Osteocyte (in vitro differentiated cells): ENCODE results near the gene SH3BGRL2. TPM values are rescaled to one million over a fixed set of nuclear protein-coding genes. Genes with fewer than 3 reads are reported as not detected.
"Not testable (repeated sequence)": the region's sequence is repeated elsewhere in the genome, so short reads cannot be mapped to it uniquely, and the experiment has no call there.

Experiments used
- DNase-seq: peaks from one replicate; pipeline ENCODE4 v3.0.0; 2021; ENCODE audit warnings: mixed read lengths; ENCODE audit not compliant: unreplicated experiment; ENCODE audit errors: extremely low spot score
- H3K27ac Mint-ChIP-seq: one replicate; pipeline ENCODE4 v1.8.0; 2021; ENCODE audit warnings: mild to moderate bottlenecking, mixed read lengths; ENCODE audit not compliant: unreplicated experiment
- H3K27me3 Mint-ChIP-seq: one replicate; pipeline ENCODE4 v1.8.0; 2021; ENCODE audit warnings: mixed read lengths; ENCODE audit not compliant: unreplicated experiment
- H3K36me3 Mint-ChIP-seq: one replicate; pipeline ENCODE4 v1.8.0; 2021; ENCODE audit warnings: mixed read lengths; ENCODE audit not compliant: unreplicated experiment
- H3K4me1 Mint-ChIP-seq: one replicate; pipeline ENCODE4 v1.8.0; 2021; ENCODE audit warnings: mixed read lengths; ENCODE audit not compliant: unreplicated experiment
- H3K4me3 Mint-ChIP-seq: one replicate; pipeline ENCODE4 v1.8.0; 2021; ENCODE audit warnings: mild to moderate bottlenecking, moderate library complexity, mixed read lengths; ENCODE audit not compliant: unreplicated experiment
- H3K9me3 Mint-ChIP-seq: one replicate; pipeline ENCODE4 v1.8.0; 2021; ENCODE audit warnings: mixed read lengths; ENCODE audit not compliant: unreplicated experiment
- CTCF ChIP-seq: fragments of 200-600 bp; sonication (generic); IDR thresholded peaks from 2 replicates; pipeline ENCODE4 v1.5.0; 2021; ENCODE audit warnings: antibody characterized with exemption, mild to moderate bottlenecking, moderate library complexity
- total RNA-seq: library from RNA; stranded (reverse); gene quantifications from 2 replicates; pipeline ENCODE4 v1.2.1, GENCODE V29; 2021

The SH3BGRL2 gene
- total RNA-seq, 1 donor from 2014 or later, result 1.9 TPM

- H3K4me1 Mint-ChIP-seq, result no peaks in the 10 kb centered on the region
- H3K27me3 Mint-ChIP-seq, result peaks cover 2% of the 10 kb centered on the region
- H3K4me3 Mint-ChIP-seq, result no peak overlapping the region
- TF ChIP-seq CTCF, result no peak
- H3K9me3 Mint-ChIP-seq, result no peaks in the 10 kb centered on the region
- no peaks in the 10 kb centered on the region for H3K36me3 Mint-ChIP-seq
- H3K27ac Mint-ChIP-seq, result no peak overlapping the region
- no peak for DNase-seq
Measured at GRCh38 chr6:79614326-79615305, 16.5 kb upstream of the SH3BGRL2 start.

- H3K27me3 Mint-ChIP-seq, result peaks cover 11% of the 10 kb centered on the region
- H3K4me1 Mint-ChIP-seq, result peaks cover 3% of the 10 kb centered on the region
- no peak for DNase-seq
- no peaks in the 10 kb centered on the region for H3K36me3 Mint-ChIP-seq
- H3K9me3 Mint-ChIP-seq, result no peaks in the 10 kb centered on the region
- no peak for TF ChIP-seq CTCF
- no peak overlapping the region for H3K27ac Mint-ChIP-seq
- H3K4me3 Mint-ChIP-seq, result no peak overlapping the region
Measured at GRCh38 chr6:79617518-79617941, 13.6 kb upstream of the SH3BGRL2 start.

- H3K36me3 Mint-ChIP-seq, H3K4me1 Mint-ChIP-seq, DNase-seq, H3K27ac Mint-ChIP-seq, H3K9me3 Mint-ChIP-seq, H3K4me3 Mint-ChIP-seq: not testable (repeated sequence)
- peaks cover 11% of the 10 kb centered on the region for H3K27me3 Mint-ChIP-seq
Measured at GRCh38 chr6:79618425-79618824, 12.7 kb upstream of the SH3BGRL2 start.

- Mint-ChIP-seq H3K27me3 (peaks cover 11% of the 10 kb centered on the region), H3K36me3 (no peaks in the 10 kb centered on the region), H3K4me3 (no peak overlapping the region), H3K27ac (no peak overlapping the region), H3K9me3 (no peaks in the 10 kb centered on the region), H3K4me1 (peaks cover 3% of the 10 kb centered on the region)
- no peak for TF ChIP-seq CTCF
- no peak for DNase-seq
Measured at GRCh38 chr6:79621579-79621978, 9.6 kb upstream of the SH3BGRL2 start.

GRCh38 chr6:79622364-79622763 is 8.8 kb upstream of the SH3BGRL2 start:
- H3K4me1 Mint-ChIP-seq, result peaks cover 3% of the 10 kb centered on the region
- no peaks in the 10 kb centered on the region for H3K9me3 Mint-ChIP-seq
- no peak overlapping the region for H3K27ac Mint-ChIP-seq
- no peak overlapping the region for H3K4me3 Mint-ChIP-seq
- H3K27me3 Mint-ChIP-seq, result peaks cover 16% of the 10 kb centered on the region
- no peak for TF ChIP-seq CTCF
- no peak for DNase-seq
- no peaks in the 10 kb centered on the region for H3K36me3 Mint-ChIP-seq
